PC-3 (cell line): ENCODE measurements around the gene TOP3A. TPM values are rescaled to one million over a fixed set of nuclear protein-coding genes. Genes with fewer than 3 reads are reported as not detected.

Experiments used
- ATAC-seq: fragments of 200-7000 bp; cut with Tn5 transposase; 2 replicates; pipeline ENCODE4 v1.9.1; 2020; ENCODE audit warnings: mild to moderate bottlenecking, moderate library complexity
- BruUV-seq: library from RNA; stranded (reverse); fragments of 400-500 nt; replicated peaks from 2 replicates; lab custom pipeline; 2021; lab: Mats Ljungman, UMichigan
- CTCF ChIA-PET: fragments of 300-600 bp; sonication (Branson Sonifier 250); formaldehyde crosslinking; loops from one replicate; lab custom pipeline; 2022; ENCODE audit warnings: antibody characterized with exemption; lab: Charles Lee
- POLR2A ChIA-PET: fragments of 300-600 bp; sonication (Branson Sonifier 250); formaldehyde crosslinking; loops from one replicate; lab custom pipeline; 2022; ENCODE audit warnings: antibody characterized with exemption; ENCODE audit not compliant: unreplicated experiment; lab: Charles Lee
- DNase-seq: peaks from one replicate; pipeline ENCODE4 v3.0.0-alpha.2; 2015
- H2AFZ ChIP-seq: fragments of 300-600 bp; sonication (generic); 2 replicates; pipeline ENCODE4 v1.6.0; 2016; ENCODE audit warnings: antibody characterized with exemption, low read length
- H3F3A ChIP-seq: fragments of 300-600 bp; sonication (generic); one replicate; pipeline ENCODE4 v1.6.0; 2017; ENCODE audit warnings: antibody characterized with exemption, low read length, control low read depth, mild to moderate bottlenecking; ENCODE audit not compliant: unreplicated experiment
- H3K27ac ChIP-seq: fragments of 300-600 bp; sonication (generic); 2 replicates; pipeline ENCODE4 v1.5.1; 2016; ENCODE audit warnings: mild to moderate bottlenecking, low read length
- H3K27me3 ChIP-seq: fragments of 300-600 bp; sonication (generic); 2 replicates; pipeline ENCODE4 v1.6.1; 2016; ENCODE audit warnings: low read length, mixed read lengths
- H3K36me3 ChIP-seq: fragments of 300-600 bp; sonication (generic); 2 replicates; pipeline ENCODE4 v1.6.1; 2016; ENCODE audit warnings: low read depth, mixed run types, low read length, mixed read lengths
- H3K4me1 ChIP-seq: fragments of 300-600 bp; sonication (generic); 2 replicates; pipeline ENCODE4 v1.5.1; 2016; ENCODE audit warnings: low read length; ENCODE audit not compliant: insufficient read depth
- H3K4me2 ChIP-seq: fragments of 300-600 bp; sonication (generic); 2 replicates; pipeline ENCODE4 v1.6.0; 2016; ENCODE audit warnings: low read length
- H3K4me3 ChIP-seq: fragments of 300-600 bp; sonication (generic); 2 replicates; pipeline ENCODE4 v1.5.1; 2016; ENCODE audit warnings: mild to moderate bottlenecking, low read length, mixed read lengths
- H3K79me2 ChIP-seq: fragments of 300-600 bp; sonication (generic); 2 replicates; pipeline ENCODE4 v1.6.1; 2017; ENCODE audit warnings: low read length, mixed read lengths
- H3K9ac ChIP-seq: fragments of 300-600 bp; sonication (generic); 2 replicates; pipeline ENCODE4 v1.6.0; 2016; ENCODE audit warnings: mild to moderate bottlenecking, low read length
- H3K9me2 ChIP-seq: fragments of 300-600 bp; sonication (generic); replicated peaks from 2 replicates; pipeline ENCODE4 v1.6.1; 2016; ENCODE audit warnings: mixed run types, low read length, mixed read lengths
- H3K9me3 ChIP-seq: fragments of 300-600 bp; sonication (generic); 2 replicates; pipeline ENCODE4 v1.6.1; 2016; ENCODE audit warnings: low read length, mixed read lengths
- H4K20me1 ChIP-seq: fragments of 300-600 bp; sonication (generic); 2 replicates; pipeline ENCODE4 v1.6.1; 2016; ENCODE audit warnings: low read length, mixed read lengths
- EZH2 ChIP-seq: fragments of 300-600 bp; sonication (generic); IDR thresholded peaks from one replicate; pipeline ENCODE4 v1.6.1; 2017; ENCODE audit warnings: antibody characterized with exemption, mild to moderate bottlenecking, low read length; ENCODE audit not compliant: unreplicated experiment
- EZH2phosphoT487 ChIP-seq: fragments of 300-600 bp; sonication (generic); IDR thresholded peaks from 2 replicates; pipeline ENCODE4 v1.6.1; 2018; ENCODE audit warnings: mild to moderate bottlenecking, antibody characterized with exemption, low read length, borderline replicate concordance
- intact Hi-C: fragments of 100-400 bp; cut with micrococcal nuclease; formaldehyde crosslinking; loops from 2 replicates; pipeline ENCODE4 v1.9.0; 2023
- total RNA-seq: library from RNA; depleted of rRNA; stranded (reverse); fragments of >200 nt; gene quantifications from 2 replicates; pipeline ENCODE4 v1.2.3, GENCODE V29; 2014
- TF ChIP-seq, protein P1 (sequence below): fragments of 300-600 bp; sonication (generic); conservative IDR thresholded peaks from 2 replicates; pipeline ENCODE4 v1.5.1; 2017; ENCODE audit warnings: antibody characterized with exemption, low read depth, mild to moderate bottlenecking, low read length

TOP3A gene
- total RNA-seq, 1 experiment from 2014 or later, result 46.8 TPM

DNA sequence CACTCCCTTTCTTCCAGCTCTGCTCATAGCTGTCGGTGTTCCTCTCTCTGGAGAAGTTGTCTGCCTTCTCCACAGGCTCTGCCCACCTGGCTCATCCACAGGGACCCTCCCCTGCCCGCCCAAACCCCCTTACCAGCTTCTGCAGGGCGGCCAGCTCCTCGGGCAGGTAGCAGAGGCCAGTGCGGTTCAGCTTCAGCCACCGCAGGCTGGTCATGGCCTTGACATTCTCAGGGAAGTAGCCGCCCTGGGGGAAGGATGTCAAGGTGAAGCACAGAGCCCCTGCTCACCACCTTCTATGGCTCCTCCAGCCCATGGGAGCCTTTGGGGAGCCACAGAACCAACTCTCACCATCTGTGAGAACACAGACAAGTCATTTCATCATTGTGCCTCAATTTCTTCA, 58.0 kb downstream of the TOP3A start:
- Histone ChIP-seq H3K27ac (peak overlapping the region; percentile 86), H3K4me3 (peak overlapping the region; percentile 88), H3K4me2 (peak overlapping the region; percentile 99), H3K9me2 (no peaks in the 10 kb centered on the region), H3K4me1 (peaks cover 31% of the 10 kb centered on the region), H3K27me3 (no peaks in the 10 kb centered on the region), H2AFZ (no peak overlapping the region), H3K79me2 (peaks cover 51% of the 10 kb centered on the region), H3K9me3 (no peaks in the 10 kb centered on the region), H3F3A (no peaks in the 10 kb centered on the region), H3K9ac (peak overlapping the region; percentile 97), H3K36me3 (peaks cover 48% of the 10 kb centered on the region), H4K20me1 (peaks cover 4% of the 10 kb centered on the region; the same call in 1 of the 2 replicates)
- ChIA-PET CTCF (no interaction called here), POLR2A (no interaction called here)
- TF ChIP-seq EZH2 (no peak), EZH2phosphoT487 (no peak)
- TF ChIP-seq, protein P1, sequence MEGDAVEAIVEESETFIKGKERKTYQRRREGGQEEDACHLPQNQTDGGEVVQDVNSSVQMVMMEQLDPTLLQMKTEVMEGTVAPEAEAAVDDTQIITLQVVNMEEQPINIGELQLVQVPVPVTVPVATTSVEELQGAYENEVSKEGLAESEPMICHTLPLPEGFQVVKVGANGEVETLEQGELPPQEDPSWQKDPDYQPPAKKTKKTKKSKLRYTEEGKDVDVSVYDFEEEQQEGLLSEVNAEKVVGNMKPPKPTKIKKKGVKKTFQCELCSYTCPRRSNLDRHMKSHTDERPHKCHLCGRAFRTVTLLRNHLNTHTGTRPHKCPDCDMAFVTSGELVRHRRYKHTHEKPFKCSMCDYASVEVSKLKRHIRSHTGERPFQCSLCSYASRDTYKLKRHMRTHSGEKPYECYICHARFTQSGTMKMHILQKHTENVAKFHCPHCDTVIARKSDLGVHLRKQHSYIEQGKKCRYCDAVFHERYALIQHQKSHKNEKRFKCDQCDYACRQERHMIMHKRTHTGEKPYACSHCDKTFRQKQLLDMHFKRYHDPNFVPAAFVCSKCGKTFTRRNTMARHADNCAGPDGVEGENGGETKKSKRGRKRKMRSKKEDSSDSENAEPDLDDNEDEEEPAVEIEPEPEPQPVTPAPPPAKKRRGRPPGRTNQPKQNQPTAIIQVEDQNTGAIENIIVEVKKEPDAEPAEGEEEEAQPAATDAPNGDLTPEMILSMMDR, result no peak
- no TSS peak for BruUV-seq
- intact Hi-C loops, result no loop called here
- ATAC-seq (no peak), DNase-seq (no peak)

DNA sequence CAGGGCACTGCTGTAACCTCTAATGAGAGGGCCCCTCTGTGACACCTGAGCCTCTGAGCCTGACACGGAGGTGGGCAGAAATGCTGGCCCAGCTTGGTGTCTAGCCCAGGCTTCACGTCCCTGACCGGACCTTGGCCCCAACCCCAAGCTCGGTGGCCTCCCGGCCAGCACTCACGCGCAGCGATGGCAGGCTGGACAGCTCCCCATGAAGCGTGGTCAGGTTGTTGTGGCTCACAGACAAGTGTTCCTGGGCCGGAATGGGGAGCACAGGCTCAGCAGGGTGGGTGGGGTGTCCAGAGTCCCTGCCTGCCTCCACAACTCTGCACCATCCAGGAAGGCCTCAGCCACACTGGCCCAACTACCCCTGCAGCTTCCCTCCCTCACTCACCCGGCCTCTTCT, 58.4 kb downstream of the TOP3A start:
- intact Hi-C loops, result no loop called here
- no peaks in the 10 kb centered on the region for H3F3A ChIP-seq
- H3K27me3 ChIP-seq, result no peaks in the 10 kb centered on the region
- DNase-seq, result no peak
- H3K27ac ChIP-seq, result peak overlapping the region; percentile 86; the same call in 1 of the 2 replicates
- H3K9me3 ChIP-seq, result no peaks in the 10 kb centered on the region
- no peaks in the 10 kb centered on the region for H3K9me2 ChIP-seq
- H3K79me2 ChIP-seq, result peaks cover 47% of the 10 kb centered on the region
- H4K20me1 ChIP-seq, result peaks cover 4% of the 10 kb centered on the region; the same call in 1 of the 2 replicates
- ATAC-seq, result no peak
- POLR2A ChIA-PET, result no interaction called here
- TF ChIP-seq EZH2 (no peak), EZH2phosphoT487 (no peak)
- TF ChIP-seq, protein P1, result no peak
- peaks cover 52% of the 10 kb centered on the region for H3K36me3 ChIP-seq
- peak overlapping the region; percentile 97; the same call in 1 of the 2 replicates for H3K9ac ChIP-seq
- peak overlapping the region; percentile 99 for H3K4me2 ChIP-seq
- no peak overlapping the region for H2AFZ ChIP-seq
- CTCF ChIA-PET, result no interaction called here
- H3K4me3 ChIP-seq, result peak overlapping the region; percentile 88; the same call in 1 of the 2 replicates
- peaks cover 27% of the 10 kb centered on the region for H3K4me1 ChIP-seq
- no TSS peak for BruUV-seq

GRCh38 chr17:18254888-18255649, 59.7 kb downstream of the TOP3A start:
- Histone ChIP-seq H3K4me1 (peaks cover 24% of the 10 kb centered on the region), H3K4me3 (no peak overlapping the region), H3K27me3 (no peaks in the 10 kb centered on the region), H3K9me2 (no peaks in the 10 kb centered on the region), H3K27ac (no peak overlapping the region), H3F3A (no peaks in the 10 kb centered on the region), H3K79me2 (peaks cover 41% of the 10 kb centered on the region), H3K4me2 (no peak overlapping the region), H2AFZ (no peak overlapping the region), H3K9ac (no peak overlapping the region), H3K36me3 (peaks cover 61% of the 10 kb centered on the region), H3K9me3 (no peaks in the 10 kb centered on the region), H4K20me1 (peaks cover 4% of the 10 kb centered on the region; the same call in 1 of the 2 replicates)
- ChIA-PET POLR2A (no interaction called here), CTCF (no interaction called here)
- intact Hi-C loops, result no loop called here
- no TSS peak for BruUV-seq
- DNase-seq (no peak), ATAC-seq (no peak)
- TF ChIP-seq EZH2 (no peak), EZH2phosphoT487 (no peak)
- TF ChIP-seq, protein P1, result no peak; the same call in 1 of the 2 replicates
